Endothelial cell (in vitro differentiated cells): ENCODE data around the gene TMEM150A. TPM values are rescaled to one million over a fixed set of nuclear protein-coding genes. Genes with fewer than 3 reads are reported as not detected.

Experiments used
- DNase-seq: peaks from one replicate; pipeline ENCODE4 v3.0.0; 2021; ENCODE audit warnings: low spot score
- H3K27ac Mint-ChIP-seq: one replicate; pipeline ENCODE4 v1.8.0; 2021; ENCODE audit warnings: mixed read lengths, inconsistent platforms; ENCODE audit not compliant: unreplicated experiment
- H3K27me3 Mint-ChIP-seq: one replicate; pipeline ENCODE4 v1.8.0; 2021; ENCODE audit warnings: mild to moderate bottlenecking, moderate library complexity, mixed read lengths, inconsistent platforms; ENCODE audit not compliant: unreplicated experiment
- H3K36me3 Mint-ChIP-seq: one replicate; pipeline ENCODE4 v1.8.0; 2021; ENCODE audit warnings: mild to moderate bottlenecking, low read depth, mixed read lengths, inconsistent platforms; ENCODE audit not compliant: unreplicated experiment
- H3K4me1 Mint-ChIP-seq: one replicate; pipeline ENCODE4 v1.8.0; 2021; ENCODE audit warnings: mild to moderate bottlenecking, mixed read lengths, inconsistent platforms; ENCODE audit not compliant: unreplicated experiment
- H3K4me3 Mint-ChIP-seq: one replicate; pipeline ENCODE4 v1.8.0; 2021; ENCODE audit warnings: mild to moderate bottlenecking, mixed read lengths, inconsistent platforms; ENCODE audit not compliant: unreplicated experiment
- H3K9me3 Mint-ChIP-seq: one replicate; pipeline ENCODE4 v1.8.0; 2021; ENCODE audit warnings: mixed read lengths, inconsistent platforms; ENCODE audit not compliant: unreplicated experiment
- total RNA-seq: library from RNA; stranded (reverse); fragmentation: NEBNext Ultra II Directional; extraction: Animal tissue kit (Norgen Biotek cat#: 25700); gene quantifications from one replicate; pipeline ENCODE4 v1.2.1, GENCODE V29; 2021; ENCODE audit not compliant: unreplicated experiment
- TF ChIP-seq, protein P1 (sequence below): fragments of 200-600 bp; sonication (generic); IDR thresholded peaks from one replicate; pipeline ENCODE4 v1.5.0; 2021; ENCODE audit warnings: antibody characterized with exemption; ENCODE audit not compliant: unreplicated experiment

TMEM150A gene
- total RNA-seq, 1 donor from 2014 or later: 42.4 TPM

DNA sequence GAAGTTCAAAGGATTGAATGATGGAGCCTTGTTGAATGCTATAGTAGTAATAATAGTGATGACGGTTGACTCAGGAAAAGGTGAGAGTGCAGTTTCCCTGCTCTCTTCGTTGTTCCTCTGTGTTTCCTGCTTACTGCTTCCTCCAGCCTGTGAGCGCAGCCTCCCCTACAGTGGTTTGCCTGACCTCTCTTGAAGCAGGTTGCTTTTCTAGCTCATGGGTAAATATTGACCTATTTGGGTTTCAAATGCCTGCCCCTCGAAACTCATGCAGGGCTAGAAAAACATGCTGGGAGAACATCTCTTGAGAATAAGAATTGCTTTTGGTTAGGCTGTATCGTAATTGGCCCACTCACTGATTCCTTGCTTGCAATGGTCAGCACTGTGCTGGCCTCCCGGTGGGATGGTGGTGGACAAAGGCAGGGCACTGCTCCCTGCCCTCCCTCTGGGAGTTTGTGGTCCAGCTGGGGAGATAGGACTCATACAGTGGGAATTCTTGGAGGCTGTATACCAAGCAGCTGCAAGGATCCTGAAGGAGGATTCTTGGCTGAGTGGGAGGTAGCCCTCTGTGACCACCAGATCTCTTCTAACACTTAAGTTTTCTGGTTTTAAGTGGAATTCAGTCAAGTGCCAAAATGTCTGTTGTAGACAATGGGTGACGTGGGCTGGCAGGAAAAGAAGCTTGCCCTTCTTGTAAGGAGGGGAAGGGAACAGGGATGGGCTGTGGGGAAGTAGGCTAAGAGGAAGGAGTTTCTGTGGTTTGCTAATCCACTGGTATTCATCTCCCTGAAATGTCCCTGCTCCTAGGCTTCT, 12.3 kb downstream of the TMEM150A start:
- H3K36me3 Mint-ChIP-seq: peaks cover 39% of the 10 kb centered on the region
- H3K4me1 Mint-ChIP-seq: peaks cover 84% of the 10 kb centered on the region
- TF ChIP-seq, protein P1, sequence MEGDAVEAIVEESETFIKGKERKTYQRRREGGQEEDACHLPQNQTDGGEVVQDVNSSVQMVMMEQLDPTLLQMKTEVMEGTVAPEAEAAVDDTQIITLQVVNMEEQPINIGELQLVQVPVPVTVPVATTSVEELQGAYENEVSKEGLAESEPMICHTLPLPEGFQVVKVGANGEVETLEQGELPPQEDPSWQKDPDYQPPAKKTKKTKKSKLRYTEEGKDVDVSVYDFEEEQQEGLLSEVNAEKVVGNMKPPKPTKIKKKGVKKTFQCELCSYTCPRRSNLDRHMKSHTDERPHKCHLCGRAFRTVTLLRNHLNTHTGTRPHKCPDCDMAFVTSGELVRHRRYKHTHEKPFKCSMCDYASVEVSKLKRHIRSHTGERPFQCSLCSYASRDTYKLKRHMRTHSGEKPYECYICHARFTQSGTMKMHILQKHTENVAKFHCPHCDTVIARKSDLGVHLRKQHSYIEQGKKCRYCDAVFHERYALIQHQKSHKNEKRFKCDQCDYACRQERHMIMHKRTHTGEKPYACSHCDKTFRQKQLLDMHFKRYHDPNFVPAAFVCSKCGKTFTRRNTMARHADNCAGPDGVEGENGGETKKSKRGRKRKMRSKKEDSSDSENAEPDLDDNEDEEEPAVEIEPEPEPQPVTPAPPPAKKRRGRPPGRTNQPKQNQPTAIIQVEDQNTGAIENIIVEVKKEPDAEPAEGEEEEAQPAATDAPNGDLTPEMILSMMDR: no peak
- DNase-seq: peak; percentile 35
- H3K27me3 Mint-ChIP-seq: peaks cover 20% of the 10 kb centered on the region
- peak overlapping the region; percentile 89 for H3K4me3 Mint-ChIP-seq
- no peaks in the 10 kb centered on the region for H3K9me3 Mint-ChIP-seq
- peak overlapping the region; percentile 100 for H3K27ac Mint-ChIP-seq

DNA sequence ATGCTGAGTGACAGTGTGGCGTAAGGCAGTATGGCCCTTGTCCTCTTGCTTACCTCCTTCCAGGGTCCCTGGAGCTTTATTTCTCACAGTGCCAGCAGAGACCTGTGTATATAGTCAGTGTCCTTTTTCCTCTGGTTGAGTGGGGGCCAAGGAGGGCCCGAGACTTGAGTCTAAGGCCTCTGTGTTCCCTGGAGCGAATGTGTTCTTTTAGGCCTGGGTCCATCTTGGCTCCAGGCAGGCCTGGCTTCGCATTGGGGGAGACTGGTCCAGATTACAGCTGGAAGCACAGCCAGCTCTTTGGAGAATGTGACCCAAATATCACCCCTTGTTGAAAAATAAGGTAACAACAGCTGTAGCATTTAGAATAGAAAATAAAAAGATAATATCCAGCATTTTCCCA, 13.3 kb downstream of the TMEM150A start:
- peak overlapping the region; percentile 80 for H3K27ac Mint-ChIP-seq
- DNase-seq: no peak
- H3K4me3 Mint-ChIP-seq: no peak overlapping the region
- TF ChIP-seq, protein P1: no peak
- H3K9me3 Mint-ChIP-seq: no peaks in the 10 kb centered on the region
- H3K36me3 Mint-ChIP-seq: peaks cover 33% of the 10 kb centered on the region
- H3K4me1 Mint-ChIP-seq: peaks cover 79% of the 10 kb centered on the region
- peaks cover 13% of the 10 kb centered on the region for H3K27me3 Mint-ChIP-seq

DNA sequence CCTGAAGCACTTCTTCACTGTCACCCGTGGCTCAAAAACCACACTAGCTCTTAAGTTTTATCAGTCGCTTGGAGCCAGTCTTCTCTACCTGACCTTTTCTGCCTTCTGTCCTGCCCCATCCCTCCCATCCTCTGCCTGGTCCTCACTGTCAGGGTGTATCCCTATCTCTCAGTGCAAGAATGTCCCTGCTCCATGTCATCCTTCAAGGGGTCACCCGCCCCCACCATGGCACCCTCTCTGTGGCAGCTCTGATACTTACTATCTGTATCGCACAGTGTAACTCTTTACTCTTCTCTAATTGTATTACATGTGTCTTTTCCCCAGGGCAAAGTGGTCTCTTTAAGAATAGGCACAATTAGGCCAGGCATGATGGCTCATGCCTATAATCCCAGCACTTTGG, 13.9 kb downstream of the TMEM150A start:
- peak overlapping the region; percentile 57 for H3K4me3 Mint-ChIP-seq
- peaks cover 14% of the 10 kb centered on the region for H3K27me3 Mint-ChIP-seq
- peaks cover 79% of the 10 kb centered on the region for H3K4me1 Mint-ChIP-seq
- peak overlapping the region; percentile 80 for H3K27ac Mint-ChIP-seq
- no peaks in the 10 kb centered on the region for H3K9me3 Mint-ChIP-seq
- H3K36me3 Mint-ChIP-seq: peaks cover 29% of the 10 kb centered on the region
- DNase-seq: no peak
- TF ChIP-seq, protein P1: no peak

DNA sequence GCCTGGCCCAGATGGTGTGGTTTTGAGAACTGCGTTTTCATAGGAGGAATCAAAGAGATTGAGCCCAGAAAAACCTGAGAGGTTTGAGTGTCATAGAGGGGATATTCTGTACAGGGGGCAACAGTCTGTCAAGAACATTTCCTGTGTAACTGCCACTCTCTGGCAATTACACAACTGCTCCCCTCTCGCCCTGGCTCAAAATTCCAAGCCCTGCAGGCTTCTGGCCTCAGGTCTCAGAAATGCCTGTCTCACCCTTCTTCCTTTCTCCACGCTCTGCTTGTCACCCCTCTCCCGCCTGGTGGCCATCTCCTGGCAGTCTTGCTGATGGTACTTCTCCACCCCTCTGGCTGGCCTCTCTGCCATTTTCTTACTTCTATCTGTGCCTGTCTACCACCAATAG, 14.3 kb downstream of the TMEM150A start:
- Mint-ChIP-seq H3K9me3 (no peaks in the 10 kb centered on the region), H3K4me1 (peaks cover 81% of the 10 kb centered on the region), H3K4me3 (peak overlapping the region; percentile 57), H3K27me3 (peaks cover 15% of the 10 kb centered on the region), H3K27ac (peak overlapping the region; percentile 89), H3K36me3 (peaks cover 27% of the 10 kb centered on the region)
- no peak for DNase-seq
- TF ChIP-seq, protein P1: no peak

DNA sequence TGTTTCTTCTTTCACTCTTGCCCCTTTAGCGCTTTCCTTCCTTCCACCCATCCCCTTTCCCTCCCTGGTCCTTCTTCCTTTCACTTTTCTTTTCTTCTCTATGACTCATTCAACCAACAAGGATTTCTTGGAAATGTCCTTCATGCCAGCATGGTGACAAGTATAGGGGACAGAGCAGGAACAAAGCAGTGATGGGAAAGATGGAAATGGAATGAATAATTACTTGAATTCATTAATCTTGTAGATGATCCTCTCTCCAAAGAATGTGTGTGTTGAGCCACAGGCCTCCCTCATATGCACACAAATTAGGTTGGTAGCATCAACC, 16.8 kb downstream of the TMEM150A start:
- Mint-ChIP-seq H3K4me1 (peaks cover 80% of the 10 kb centered on the region), H3K36me3 (peaks cover 25% of the 10 kb centered on the region), H3K4me3 (peak overlapping the region; percentile 83), H3K9me3 (no peaks in the 10 kb centered on the region), H3K27ac (peak overlapping the region; percentile 94), H3K27me3 (peaks cover 13% of the 10 kb centered on the region)
- TF ChIP-seq, protein P1: no peak
- DNase-seq: no peak
